NCI-H2107 treated with DMSO at 0.1 percent for 48 hours (cell line): ENCODE results near the gene SST.

Experiments
- DNase-seq: peaks from one replicate; lab custom pipeline; 2025; ENCODE audit not compliant: unreplicated experiment; lab: John Stamatoyannopoulos, UW

The SST gene

DNA sequence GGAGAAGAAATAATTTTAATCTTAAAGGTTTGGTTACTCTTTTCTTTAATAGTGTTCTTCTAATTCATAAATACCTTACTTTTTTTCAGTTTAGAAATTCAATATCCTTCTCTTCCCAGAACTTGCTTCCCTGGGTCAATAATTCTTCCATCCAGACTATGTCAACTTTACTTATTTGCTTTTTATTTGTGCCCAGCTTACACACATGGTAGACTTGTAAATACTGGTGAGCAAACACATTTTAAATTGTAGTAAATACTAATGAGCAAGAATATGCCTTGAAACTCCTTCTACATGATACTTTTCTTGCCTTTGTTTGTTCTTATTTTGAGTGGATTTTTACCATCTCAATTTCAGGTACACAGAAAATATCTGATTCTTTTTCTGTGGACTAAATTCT is 33.7 kb downstream of the SST start:
- DNase-seq: no peak

DNA sequence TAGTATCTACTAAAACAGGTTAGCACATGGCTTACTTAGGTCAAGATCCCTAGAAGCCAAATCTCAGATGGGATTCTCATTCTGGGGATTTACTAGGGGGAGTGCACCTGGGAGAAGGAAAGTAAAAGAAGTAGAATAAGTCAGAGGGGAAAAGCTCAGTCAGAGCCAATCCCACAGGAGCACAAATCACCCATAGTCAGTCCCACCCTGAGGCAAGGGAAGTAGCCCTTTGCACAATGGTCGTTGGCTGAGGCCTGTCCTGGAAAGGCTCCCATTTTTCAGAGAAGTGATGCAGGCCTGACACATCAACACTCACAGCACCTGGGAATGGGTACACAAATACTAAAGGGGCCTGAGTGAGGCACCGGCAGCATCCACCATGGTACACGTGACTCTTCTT is 39.8 kb downstream of the SST start:
- DNase-seq: no peak

DNA sequence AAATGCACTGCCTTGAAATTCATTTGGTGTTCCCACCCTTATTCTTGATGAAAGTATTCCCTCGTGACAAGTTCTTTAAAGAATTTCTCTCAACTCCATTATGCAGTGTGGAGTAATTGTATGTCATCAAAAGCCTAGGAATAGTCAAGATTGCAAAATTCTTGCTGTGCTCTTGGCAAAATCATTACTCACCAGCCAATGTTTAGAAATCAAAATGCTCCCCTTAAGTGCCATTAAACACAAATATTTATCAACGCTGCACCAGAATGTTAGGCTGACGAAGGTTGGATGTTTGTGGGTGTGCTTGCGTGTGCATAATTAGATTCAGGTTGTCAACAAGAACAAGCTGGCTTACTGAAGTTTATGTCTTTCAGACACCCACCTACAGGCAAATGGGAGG is 40.5 kb downstream of the SST start:
- no peak for DNase-seq

DNA sequence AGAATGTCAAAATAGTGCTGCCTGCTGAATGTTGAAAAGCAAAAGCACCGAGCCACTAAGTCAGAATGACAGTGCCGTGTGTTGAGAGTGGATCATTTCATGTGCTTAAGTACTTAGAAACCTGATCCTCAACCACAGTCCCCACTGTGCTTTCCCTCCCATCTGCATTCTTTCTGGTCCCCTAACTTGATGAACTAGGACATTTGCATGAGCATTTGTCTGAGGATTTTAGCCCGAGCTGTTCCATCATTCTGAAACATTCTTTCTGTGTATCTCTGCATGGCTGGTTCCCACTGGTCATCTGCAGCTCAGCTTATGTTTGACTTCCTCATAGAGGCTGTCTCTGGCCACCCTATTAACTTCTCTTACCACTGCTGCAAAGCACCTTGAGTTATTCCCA is 42.0 kb downstream of the SST start:
- peak; percentile 89 for DNase-seq

DNA sequence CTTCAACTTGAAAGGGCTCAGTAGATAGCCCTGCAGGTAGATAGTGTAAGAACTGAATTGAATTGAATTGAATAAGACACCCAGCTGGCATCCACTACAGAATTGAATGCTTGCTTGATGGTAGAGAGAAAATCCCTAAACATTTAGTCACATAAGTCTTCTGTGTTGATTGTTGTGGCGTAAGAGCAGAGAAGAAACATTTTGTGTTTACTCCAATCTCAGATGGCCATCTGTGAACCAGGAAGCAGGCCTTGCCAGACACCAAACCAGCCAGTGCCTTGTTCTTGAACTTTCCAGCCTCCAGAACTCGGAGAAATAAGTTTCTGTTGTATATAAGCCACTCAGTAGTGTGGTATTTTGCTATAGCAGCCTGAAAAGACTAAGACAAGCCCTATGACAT is 43.6 kb downstream of the SST start:
- DNase-seq: no peak

DNA sequence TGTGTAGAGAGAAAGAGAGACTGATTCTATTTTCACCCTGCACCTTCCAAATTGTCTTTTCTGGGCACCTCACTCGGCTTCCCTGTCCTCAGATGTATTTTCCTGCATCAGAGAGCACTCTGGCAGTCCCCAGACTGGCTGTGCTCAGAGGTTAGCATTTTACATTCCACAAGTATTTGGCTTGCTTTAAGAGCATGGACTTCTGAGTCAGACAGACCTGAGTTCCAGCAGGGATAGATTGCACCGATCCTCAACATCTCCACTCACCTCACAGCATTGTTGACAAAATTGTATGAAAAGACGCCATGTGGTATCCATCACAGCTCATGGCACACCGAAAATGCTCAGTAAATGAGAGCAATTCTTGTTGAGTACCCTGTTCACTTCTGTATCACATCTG is 45.6 kb downstream of the SST start:
- DNase-seq: no peak

DNA sequence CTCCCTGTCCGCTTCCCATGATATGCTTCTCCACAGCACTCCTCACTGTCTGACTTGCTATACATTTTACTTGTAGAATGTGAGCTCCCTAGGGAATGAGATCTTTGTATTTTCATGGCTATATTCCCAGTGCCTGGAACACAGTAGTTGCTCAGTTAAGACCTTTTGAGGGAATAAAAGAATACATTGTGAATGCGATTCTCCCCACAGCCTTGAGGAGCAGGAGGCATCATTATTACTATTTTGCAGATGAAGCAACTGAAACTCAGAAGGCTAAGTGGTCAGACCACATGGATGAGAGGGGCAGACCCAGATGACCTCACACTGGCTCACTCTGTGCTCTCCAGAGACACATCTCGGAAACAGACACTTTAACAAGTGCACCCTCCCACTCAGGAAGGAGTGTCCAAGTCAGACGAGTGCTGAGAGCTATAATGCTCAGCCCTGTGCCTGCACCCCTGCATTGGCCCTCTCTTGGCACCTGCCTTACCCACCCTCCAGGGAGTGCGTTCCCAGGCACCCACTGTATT is 46.8 kb downstream of the SST start:
- no peak for DNase-seq

DNA sequence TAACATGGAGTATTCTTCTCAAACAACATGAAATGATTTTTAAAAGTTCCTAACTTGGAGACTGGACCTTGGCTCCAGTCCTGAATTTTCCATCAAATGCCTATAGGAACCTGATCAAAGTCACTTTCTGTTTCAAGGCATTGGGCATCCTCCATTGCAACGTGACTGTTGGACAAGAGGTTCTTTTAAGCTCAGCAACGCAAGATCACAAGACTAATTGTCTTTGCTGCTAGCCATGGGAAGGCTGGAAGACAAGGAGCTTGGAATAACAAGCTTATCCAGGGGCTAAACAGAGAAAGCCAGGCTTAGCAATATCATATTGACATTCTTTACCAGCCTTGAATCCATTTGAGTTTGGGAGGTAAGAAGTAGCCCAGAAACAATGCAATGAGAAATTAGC is 48.3 kb downstream of the SST start:
- DNase-seq: no peak

DNA sequence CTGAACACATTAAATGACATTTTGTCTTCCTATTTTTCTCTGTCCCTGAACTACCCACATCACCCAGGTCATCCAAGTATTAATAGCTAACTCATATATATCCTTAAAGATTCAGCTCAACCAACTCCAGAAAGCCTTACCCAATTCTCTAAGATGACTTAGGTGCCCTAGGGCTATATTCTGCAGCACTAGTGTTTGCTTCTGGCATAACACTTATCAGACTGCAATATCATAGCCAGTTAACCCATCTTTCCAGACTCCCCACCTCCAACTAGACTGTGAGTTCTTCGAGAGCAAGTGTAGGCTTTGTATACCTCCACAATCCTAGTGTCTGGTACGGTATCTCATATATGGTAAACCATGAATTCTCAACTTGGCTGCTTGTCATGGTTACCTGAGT is 50.7 kb downstream of the SST start:
- DNase-seq: no peak
